Lower lobe of right lung (tissue), 2 donors: Measurements from ENCODE around the gene MINDY1. TPM values are rescaled to one million over a fixed set of nuclear protein-coding genes. Genes with fewer than 3 reads are reported as not detected.

ENCODE experiments used
- ATAC-seq, 2 donors: fragments of 200-7000 bp; cut with Tn5 transposase; one replicate each; pipeline ENCODE4 v1.9.1; 2020 to 2022; ENCODE audit warnings: mild to moderate bottlenecking in 2 of 2, moderate library complexity in 2 of 2
- DNase-seq: peaks from one replicate; pipeline ENCODE4 v3.0.0-alpha.2; 2020
- H3K27ac ChIP-seq: fragments of 200-600 bp; one replicate; pipeline ENCODE4 v1.8.0; 2022
- H3K27me3 ChIP-seq: fragments of 200-600 bp; one replicate; pipeline ENCODE4 v1.8.0; 2022; ENCODE audit warnings: low read depth
- H3K36me3 ChIP-seq: fragments of 200-600 bp; one replicate; pipeline ENCODE4 v1.8.0; 2022; ENCODE audit warnings: mild to moderate bottlenecking
- H3K4me1 ChIP-seq: fragments of 200-600 bp; one replicate; pipeline ENCODE4 v1.8.0; 2022
- H3K4me3 ChIP-seq: fragments of 200-600 bp; one replicate; pipeline ENCODE4 v1.8.0; 2022; ENCODE audit warnings: mild to moderate bottlenecking
- H3K9me3 ChIP-seq: fragments of 200-600 bp; one replicate; pipeline ENCODE4 v1.8.0; 2022
- intact Hi-C: fragments of 100-400 bp; cut with DNase I; formaldehyde crosslinking; loops from one replicate; pipeline ENCODE4 v1.11.0; 2022
- total RNA-seq: library from RNA; stranded (reverse); fragmentation: NEBNext Ultra II Directional; extraction: Animal tissue kit (Norgen Biotek cat#: 25700); gene quantifications from one replicate; pipeline ENCODE4 v1.2.1, GENCODE V29; 2021
- TF ChIP-seq, protein P1 (sequence below): fragments of 200-600 bp; IDR thresholded peaks from one replicate; pipeline ENCODE4 v1.8.0; 2022; ENCODE audit warnings: antibody characterized with exemption, mild to moderate bottlenecking
- donor health status: DM: no; HTN: yes; CAD: no; lungs with severe emphysema.

MINDY1 gene
- total RNA-seq, 1 donor from 2014 or later = 27.8 TPM

DNA sequence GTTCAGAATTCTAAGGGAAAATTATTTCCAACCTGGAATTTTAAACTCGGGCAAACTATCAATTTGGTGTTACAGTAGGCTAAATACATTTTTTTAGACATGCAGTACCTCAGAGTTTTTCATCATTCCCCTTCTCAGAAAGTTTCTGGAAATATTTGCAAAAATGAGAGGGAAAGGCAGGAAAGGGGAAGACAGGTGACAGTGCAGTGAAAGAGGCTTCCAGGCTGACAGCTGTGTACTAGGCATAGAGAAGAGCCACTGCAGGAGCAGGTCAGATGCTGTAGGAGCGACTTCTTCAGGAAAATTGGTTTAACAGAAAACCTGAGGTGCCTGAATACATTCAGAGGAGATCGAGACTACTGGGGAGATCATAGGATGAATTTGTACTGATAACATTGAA is 52.0 kb downstream of the MINDY1 start:
- intact Hi-C loops = no loop called here
- DNase-seq = no peak
- no peak for ATAC-seq
- Histone ChIP-seq H3K9me3 (no peaks in the 10 kb centered on the region), H3K27ac (no peak overlapping the region), H3K27me3 (no peaks in the 10 kb centered on the region), H3K36me3 (peaks cover 92% of the 10 kb centered on the region), H3K4me3 (no peak overlapping the region), H3K4me1 (no peaks in the 10 kb centered on the region)
- TF ChIP-seq, protein P1, sequence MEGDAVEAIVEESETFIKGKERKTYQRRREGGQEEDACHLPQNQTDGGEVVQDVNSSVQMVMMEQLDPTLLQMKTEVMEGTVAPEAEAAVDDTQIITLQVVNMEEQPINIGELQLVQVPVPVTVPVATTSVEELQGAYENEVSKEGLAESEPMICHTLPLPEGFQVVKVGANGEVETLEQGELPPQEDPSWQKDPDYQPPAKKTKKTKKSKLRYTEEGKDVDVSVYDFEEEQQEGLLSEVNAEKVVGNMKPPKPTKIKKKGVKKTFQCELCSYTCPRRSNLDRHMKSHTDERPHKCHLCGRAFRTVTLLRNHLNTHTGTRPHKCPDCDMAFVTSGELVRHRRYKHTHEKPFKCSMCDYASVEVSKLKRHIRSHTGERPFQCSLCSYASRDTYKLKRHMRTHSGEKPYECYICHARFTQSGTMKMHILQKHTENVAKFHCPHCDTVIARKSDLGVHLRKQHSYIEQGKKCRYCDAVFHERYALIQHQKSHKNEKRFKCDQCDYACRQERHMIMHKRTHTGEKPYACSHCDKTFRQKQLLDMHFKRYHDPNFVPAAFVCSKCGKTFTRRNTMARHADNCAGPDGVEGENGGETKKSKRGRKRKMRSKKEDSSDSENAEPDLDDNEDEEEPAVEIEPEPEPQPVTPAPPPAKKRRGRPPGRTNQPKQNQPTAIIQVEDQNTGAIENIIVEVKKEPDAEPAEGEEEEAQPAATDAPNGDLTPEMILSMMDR = no peak

Other genes with a start within 250 kb of the MINDY1 start
- 824 TPM for gene CTSS, start 241.1 kb downstream of the MINDY1 start, total RNA-seq
- 29.4 TPM for gene CTSK, start 198.6 kb downstream of the MINDY1 start, total RNA-seq
- 52.7 TPM for gene ARNT, start 130.3 kb downstream of the MINDY1 start, total RNA-seq
- gene CTXND2, start 119.8 kb downstream of the MINDY1 start, total RNA-seq = not detected
- gene SETDB1, start 80.5 kb downstream of the MINDY1 start, total RNA-seq = 47.5 TPM
- gene CERS2, start 32.1 kb downstream of the MINDY1 start, total RNA-seq = 297 TPM
- gene ANXA9, start 24.6 kb downstream of the MINDY1 start, total RNA-seq = 0.68 TPM
- gene PRUNE1, start 1.5 kb upstream of the MINDY1 start, total RNA-seq = 21.4 TPM
- 8.2 TPM for gene BNIPL, start 29.7 kb upstream of the MINDY1 start, total RNA-seq
- gene C1orf56, start 40.8 kb upstream of the MINDY1 start, total RNA-seq = 4.8 TPM
- gene CDC42SE1, start 52.7 kb upstream of the MINDY1 start, total RNA-seq = 114 TPM
- gene MLLT11, start 53.5 kb upstream of the MINDY1 start, total RNA-seq = 0.56 TPM
- gene GABPB2, start 63.9 kb upstream of the MINDY1 start, total RNA-seq = 14.1 TPM
- 6.4 TPM for gene SEMA6C, start 139.7 kb upstream of the MINDY1 start, total RNA-seq
- 17.8 TPM for gene TNFAIP8L2, start 149.7 kb upstream of the MINDY1 start, total RNA-seq
- gene LYSMD1, start 159.0 kb upstream of the MINDY1 start, total RNA-seq = 6.5 TPM
- gene SCNM1, start 159.2 kb upstream of the MINDY1 start, total RNA-seq = 38.4 TPM
- gene TMOD4, start 169.1 kb upstream of the MINDY1 start, total RNA-seq = 2.1 TPM
- gene VPS72, start 183.3 kb upstream of the MINDY1 start, total RNA-seq = 45.3 TPM
- gene PIP5K1A, start 191.7 kb upstream of the MINDY1 start, total RNA-seq = 47.9 TPM
- 106 TPM for gene PSMD4, start 247.8 kb upstream of the MINDY1 start, total RNA-seq